Stimulated activated CD8-positive, alpha-beta memory T cell treated with anti-CD3 and anti-CD28 coated beads, Interleukin-12 subunit alpha, Interleukin-12 subunit beta, amount 100 ng/mL, for 4 hours (primary cell): ENCODE data around the gene IL4I1.

Source experiments
- DNase-seq: peaks from one replicate; pipeline ENCODE4 v3.0.0-alpha.2; 2020; ENCODE audit warnings: low read depth

IL4I1 gene

DNA sequence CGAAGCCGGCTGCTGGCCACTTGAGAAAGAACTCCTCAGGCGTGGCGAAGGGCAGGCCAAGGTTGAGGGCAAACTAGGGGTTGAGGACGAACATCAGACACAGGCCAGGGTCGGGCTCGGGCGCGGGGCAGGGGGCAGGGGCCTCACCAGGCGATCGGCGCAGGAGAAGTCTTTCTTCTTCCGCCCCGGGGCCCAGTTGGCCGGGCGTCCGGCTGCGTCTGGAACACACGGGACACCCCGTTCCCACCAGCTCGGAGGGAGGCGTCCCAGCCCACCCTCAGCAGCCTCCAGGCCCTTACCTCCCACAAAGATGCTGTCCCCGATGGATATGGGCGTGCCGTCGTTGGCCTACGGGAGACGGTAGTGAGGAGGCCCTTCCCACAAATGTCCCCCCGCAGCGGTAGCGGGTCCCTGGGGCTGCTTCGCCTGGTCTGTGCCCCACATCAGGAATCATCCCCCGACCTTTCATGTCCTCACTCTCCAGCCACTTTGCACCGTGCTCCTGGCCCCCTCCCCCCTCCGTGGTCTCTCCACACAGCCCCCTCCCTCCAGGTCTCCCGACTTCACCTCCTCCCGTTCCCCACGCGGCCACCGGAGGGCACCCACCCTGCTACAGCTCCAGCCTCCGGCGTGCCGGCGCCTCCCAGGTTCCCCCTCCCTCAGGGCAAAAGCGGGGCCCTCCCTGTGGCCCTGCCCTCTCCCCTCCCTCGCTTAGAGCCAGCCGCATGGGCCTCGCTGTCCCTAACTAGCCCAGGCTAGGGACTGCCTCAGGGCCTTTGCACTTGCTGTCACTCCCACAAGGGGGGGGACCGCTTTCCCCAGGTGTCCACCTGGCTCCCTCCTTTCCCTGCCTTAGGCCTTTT is 34.1 kb downstream of the IL4I1 start:
- no peak for DNase-seq

DNA sequence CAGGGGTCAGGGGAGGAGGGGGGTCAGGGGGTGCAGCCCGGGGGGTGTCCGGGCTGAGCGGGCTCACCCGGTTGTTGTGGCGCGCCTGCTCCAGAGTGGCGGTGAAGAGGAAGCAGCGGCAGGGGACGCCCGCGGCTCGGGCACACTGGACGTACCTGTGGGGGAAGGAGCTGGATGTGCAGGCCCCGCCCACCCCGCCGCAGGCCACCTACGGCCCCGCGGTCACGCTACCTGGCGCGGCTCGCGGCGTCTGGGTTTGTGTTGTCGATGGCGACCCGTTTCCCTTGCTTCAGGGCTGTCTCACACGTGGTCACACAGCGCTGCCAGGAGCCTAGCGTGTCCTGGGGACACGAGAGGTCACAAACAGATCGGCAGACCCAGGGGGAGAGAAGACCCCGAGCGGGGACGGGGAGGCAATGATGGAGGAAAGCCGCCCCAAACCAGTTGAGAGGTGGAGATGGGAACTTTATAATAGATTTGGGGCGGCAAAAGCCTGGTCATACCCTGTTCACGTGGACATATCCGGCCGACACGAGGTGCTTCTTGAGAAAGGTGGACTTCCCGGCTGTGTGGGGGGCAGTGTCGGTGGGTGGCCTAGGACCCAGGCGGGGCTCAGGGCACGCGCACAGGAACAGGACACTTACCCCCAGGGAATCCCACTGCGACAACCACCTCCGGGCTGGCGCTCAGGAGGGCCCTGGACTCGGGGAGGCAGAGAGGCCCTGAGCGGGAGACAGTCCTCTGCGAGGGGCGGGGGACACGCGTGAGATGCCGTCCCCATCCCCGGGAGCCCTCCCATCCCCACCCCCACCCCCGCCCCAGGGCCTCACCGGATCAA is 34.9 kb downstream of the IL4I1 start:
- no peak for DNase-seq

DNA sequence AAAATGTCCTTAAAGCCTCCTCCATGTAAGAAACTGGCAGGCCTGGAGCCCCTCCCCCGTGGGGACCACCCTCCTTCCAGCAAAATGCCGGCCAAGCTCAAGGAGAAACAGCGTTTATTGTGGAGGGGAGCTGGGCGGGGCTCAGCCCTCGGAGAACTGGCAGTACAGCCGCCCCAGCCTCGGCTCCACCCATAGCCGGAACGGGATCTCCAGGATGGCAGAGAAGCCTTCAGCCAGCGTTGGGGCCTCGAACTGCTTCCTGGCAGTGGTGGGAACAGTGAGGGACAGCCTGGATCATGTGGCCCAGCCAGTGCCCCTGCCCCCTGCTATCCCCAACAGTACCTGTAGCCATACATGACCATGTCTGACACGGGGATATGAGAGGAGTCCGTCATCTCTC is 35.6 kb downstream of the IL4I1 start:
- DNase-seq, result no peak

DNA sequence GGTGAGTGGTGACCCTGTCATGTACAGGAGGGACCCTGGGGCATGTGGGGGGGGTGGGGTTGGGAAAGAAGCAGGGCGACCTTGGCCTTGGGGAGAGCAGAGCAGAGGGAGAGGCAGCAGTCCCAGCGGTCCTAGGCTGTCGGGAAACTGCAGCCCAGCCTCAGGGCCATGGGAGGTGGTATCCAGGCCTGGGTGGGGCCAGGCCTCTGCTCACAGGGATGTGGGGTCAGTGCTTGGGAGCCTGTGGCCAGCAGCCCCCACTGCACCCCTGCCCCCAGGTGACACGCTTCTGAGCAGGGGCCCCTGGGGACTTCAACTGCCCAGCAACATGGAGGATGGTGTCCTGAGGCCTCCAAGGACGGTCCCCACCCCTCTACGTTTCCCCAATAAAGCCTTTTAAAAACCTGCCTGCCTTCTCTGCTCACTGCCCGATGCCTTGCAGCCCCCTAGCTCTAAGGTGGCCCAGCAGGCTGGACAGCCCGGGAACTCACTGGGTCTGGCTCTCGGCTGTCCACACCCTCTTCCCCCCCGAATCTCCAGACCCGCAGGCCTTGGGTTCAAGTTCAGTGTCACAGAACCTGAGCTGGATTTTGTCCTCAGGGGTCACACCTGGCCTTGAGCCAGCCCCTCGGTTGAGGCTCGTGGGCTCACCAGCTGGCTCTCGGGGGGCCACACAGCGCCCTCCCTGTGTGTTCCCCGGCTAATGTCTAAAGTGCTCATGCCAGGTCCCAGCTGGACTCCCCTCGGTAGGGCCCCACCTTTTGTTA is 36.2 kb downstream of the IL4I1 start:
- no peak for DNase-seq

DNA sequence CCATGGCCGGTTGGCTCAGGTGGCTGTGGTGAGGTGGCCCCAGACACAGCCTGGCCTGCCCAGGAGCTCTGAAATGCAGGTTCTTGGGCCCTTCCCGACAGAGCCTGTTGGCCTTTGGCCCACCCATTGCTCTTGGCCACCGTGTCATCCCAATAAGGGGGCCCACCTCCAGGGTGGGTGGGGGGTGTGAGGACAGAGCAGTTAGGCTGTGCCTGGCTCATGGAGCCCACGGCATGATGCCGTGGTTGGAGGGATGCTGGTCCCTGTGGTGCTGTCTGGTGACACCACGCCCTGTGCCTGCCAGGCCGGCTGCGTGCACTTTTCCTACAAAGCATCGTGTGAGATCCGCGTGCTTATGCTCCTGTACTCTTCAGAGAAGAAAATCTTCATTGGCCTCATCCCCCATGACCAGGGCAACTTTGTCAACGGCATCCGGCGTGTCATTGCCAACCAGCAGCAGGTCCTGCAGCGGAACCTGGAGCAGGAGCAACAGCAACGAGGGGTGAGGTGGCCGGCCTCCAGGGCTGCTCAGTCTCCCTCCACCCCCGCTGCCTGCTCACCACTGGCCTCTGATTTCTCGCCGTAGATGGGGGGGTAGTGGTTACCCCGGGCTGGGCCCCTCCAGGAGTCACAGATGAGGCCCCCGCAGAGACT is 36.9 kb downstream of the IL4I1 start:
- no peak for DNase-seq

DNA sequence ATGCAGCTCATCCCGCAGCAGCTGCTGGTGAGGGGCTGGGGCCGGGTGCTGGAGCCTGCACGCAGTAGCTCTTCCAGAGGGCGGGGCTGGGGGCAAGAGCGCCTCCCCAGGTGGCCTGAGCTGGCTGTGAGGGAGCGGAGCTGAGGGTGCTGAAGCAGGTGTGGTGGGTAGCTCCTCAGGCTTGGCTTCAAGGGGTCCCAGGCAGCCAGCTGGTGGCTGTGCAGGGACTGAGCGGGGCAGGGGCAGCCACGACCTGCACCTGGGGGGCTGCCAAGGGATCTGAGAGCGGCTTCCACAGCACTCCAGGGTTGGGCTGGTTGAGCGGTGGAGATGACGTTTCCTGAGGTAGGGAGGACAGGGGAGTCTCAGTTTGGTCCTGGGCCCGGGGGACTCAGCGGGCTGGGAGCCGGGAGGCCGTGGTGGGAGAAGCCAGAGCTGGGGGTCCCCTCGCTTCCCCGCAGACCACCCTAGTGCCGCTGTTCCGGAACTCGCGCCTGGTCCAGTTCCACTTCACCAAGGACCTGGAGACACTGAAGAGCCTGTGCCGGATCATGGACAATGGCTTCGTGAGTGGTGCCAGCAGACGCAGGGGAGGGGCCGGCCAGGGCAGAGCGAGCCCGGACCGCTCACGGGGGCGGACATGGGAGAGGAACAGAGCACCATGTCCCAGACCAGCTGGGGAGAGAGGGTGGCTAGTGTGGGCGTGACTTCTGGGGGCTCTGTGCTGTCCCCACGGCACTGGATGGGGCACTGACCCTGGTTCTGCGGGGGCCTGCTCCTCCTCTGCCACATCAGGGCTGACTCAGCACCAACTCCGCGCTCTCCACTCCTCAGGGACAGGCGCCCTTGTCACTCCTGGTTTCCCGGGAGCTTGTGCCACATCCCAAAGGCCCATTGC is 38.4 kb downstream of the IL4I1 start:
- DNase-seq, result no peak

DNA sequence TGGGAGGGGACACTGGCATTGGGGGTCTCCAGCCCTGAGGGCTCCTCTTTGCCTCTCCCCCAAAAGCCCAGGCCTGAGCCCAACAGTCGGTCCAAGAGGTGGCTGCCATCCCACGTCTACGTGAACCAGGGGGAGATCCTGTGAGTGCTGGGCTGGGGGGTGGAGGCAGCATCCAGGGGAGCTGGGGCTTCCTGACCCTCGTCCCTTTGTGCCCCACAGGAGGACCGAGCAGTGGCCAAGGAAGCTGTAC is 38.9 kb downstream of the IL4I1 start:
- no peak for DNase-seq

DNA sequence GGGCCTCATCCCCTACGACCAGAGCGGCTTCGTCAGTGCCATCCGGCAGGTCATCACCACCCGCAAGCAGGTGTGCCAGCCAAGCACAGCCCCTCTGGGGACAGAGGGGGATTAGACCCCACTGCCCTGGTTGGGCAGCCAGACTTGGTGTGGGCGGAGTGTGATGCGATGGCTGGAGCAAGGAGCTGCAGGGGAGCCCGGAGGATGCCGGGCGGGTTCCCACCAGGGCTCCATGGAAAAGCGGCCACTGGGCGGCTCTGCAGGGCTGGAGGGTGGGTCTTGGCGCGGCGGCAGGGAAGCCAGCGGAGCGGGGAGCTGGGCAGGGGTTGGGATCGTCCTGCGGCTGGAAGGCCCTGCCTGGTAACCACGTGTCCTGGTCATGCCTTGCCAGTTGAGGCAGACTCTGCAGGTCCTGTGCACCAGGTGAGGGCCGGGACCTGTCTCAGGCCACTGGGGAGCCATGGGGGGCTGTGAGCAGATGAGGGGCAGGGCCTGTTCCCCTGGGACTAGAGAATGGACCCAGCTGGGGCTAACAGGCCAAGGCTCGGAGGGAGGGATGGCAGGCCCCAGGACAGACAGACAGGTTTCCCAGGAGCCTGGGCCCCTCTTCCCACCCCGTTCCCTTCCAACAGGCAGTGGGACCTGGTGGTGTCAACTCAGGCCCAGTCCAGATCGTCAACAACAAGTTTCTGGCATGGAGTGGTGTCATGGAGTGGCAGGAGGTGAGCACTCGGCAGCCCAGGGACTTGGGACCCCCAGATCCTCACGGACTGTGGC is 39.4 kb downstream of the IL4I1 start:
- no peak for DNase-seq

DNA sequence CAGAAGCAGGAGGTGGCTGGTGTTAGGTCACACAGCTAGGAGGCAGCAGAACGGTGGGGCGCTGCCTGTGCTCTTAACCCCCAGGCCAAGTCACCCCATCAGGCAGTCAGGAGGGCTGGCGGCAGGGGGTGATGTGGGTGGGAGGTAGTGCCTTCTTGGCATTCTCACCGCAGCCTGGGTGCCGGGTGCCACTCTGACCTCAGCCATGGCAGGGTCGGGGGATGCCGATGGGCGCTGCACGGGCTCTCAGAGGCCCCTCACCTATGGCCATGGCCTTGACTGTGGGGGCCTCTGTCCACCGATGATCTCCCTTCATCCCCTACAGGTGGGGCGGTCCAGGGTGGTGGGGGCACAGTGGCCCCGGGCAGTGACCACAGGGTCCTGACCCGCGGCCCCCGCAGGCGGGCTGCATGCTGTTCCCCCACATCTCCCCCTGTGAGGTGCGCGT is 40.1 kb downstream of the IL4I1 start:
- no peak for DNase-seq

DNA sequence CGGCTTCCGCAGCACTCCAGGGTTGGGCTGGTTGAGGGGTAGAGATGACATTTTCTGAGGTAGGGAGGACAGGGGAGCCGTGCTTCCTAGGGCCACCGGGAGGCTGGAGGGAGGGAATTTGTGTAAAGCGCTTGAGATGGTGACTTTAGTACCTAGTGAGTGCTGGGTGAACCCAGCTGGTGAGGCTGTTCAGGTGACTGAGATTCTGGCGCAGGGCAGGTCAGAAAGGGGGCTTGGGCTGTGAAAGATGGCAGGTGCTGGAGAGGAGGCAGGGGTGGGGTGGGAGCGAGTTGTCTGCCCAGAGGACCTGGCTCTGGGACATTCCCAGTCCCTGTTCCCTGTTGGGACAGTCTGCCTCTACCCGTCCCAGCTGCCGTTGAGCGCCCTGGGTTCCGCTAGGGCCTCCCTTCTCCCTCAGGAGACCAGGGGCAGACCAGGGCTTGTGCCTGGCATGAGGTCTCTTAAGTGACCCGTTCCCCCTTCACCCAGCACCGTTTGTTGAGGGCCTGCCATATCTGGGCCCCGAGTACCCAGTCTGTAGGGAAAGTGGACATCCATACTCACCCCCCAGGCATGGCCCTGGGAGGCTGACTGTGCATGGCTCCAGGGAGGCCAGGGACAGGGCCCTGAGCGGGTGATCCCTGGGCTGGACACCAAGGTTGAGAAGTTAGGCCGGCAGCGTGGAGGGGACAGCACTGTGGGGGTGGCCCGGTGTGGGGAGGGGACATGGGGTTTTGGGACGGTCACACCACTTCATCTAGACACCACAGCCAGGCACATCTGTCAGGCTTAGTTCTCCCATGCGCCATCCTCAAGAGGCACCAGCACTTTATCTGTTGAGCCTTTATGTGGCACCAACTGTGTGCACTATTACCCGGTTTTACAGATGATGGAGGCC is 40.8 kb downstream of the IL4I1 start:
- no peak for DNase-seq

DNA sequence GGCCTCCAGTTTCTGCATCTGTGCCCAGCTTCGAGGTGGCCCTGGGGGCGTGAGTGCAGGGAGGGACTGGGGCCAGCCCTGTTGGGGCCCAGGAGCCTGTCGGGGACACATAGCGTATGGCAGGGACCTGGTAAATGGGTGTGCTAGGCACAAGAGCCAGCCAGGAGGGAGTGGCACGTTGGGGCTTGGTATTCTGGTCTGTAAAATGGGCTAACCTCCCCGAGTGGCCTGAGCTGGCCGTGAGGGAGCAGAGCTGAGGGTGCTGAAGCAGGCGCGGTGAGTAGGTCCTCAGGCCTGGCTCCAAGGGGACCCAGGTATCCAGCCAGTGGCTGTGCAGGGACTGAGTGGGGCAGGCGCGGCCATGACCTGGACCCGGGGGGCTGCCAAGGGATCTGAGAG is 41.4 kb downstream of the IL4I1 start:
- DNase-seq, result no peak

DNA sequence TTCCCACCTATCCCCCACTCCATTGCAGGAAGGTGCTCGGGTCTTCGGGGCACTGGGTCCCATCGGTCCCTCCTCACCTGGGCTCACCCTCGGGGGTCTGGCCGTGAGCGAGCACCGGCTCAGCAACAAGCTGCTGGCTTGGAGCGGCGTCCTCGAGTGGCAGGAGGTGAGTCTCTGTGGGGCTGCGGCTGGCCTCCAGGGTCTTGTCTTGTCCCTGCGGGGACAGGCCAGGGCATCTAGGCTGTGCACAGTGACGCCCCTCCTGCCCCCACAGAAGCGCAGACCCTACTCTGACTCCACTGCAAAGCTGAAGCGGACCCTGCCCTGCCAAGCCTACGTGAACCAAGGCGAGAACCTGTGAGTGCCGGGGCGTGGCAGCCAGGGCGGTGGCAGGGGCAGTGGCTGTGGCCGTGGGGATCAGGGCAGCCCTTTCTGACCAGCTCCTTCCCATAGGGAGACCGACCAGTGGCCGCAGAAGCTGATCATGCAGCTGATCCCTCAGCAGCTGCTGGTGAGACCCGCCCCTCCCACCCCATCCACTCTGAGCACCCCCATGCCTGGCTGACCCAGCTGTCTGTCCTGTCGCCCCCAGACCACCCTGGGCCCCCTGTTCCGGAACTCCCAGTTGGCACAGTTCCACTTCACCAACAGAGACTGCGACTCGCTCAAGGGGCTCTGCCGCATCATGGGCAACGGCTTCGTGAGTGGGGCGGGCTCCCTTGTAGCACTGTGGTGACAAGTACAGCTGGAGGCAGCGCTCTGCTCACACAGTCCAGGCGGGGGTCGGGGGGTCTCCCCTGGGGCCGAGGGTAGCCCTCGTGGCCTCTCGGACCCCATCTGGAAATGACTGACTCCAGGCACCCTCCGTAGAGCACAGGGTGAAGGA is 42.1 kb downstream of the IL4I1 start:
- DNase-seq, result no peak

DNA sequence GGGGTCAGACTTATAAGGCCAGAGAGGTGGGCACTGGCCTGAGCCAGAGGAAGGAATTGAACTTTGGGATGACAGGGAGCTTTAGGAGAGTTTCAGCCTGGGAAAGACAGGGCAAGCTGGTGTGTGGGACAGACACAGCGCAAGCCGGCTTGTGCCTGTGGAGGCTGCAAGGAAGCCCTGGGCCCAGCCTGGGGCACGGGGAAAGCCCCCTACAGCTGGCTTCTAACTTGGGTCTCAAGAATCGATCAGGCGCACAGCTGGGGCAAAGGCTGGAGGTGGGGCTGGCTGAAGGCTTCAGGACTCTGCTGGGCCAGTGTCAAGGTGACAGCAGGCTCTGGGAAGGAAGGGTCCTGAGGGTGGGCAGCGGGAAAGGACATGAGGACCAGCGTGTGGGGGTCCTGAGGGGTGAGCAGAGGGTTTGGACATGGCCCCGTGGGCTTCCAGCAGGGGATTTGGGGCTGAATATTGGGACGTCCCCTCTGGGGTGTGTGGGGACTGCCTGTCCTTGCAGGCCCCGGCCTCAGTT is 42.8 kb downstream of the IL4I1 start:
- no peak for DNase-seq

DNA sequence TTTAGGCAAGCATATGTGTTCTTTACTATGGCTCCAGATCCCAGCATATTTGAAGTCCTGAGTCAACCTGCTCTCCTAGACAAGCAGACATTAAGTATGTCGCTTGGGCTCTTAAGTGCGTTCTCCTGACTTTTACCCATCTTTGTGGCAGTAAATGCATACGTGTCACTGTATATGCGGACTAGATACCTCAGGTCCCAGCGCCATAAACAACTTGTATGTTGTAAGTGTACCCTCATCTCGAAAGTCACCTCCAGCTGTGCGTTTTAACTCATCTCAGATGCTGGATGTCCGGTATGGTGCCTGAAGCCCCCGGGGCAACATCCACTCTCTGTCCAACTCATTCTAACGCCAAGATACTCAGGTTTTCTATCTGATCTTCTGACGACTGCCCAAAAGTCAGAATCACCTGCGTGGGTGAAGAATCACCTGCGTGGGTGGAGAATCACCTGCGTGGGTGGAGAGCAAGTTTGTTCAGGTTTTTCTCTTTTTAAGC is 44.0 kb downstream of the IL4I1 start:
- DNase-seq, result no peak

DNA sequence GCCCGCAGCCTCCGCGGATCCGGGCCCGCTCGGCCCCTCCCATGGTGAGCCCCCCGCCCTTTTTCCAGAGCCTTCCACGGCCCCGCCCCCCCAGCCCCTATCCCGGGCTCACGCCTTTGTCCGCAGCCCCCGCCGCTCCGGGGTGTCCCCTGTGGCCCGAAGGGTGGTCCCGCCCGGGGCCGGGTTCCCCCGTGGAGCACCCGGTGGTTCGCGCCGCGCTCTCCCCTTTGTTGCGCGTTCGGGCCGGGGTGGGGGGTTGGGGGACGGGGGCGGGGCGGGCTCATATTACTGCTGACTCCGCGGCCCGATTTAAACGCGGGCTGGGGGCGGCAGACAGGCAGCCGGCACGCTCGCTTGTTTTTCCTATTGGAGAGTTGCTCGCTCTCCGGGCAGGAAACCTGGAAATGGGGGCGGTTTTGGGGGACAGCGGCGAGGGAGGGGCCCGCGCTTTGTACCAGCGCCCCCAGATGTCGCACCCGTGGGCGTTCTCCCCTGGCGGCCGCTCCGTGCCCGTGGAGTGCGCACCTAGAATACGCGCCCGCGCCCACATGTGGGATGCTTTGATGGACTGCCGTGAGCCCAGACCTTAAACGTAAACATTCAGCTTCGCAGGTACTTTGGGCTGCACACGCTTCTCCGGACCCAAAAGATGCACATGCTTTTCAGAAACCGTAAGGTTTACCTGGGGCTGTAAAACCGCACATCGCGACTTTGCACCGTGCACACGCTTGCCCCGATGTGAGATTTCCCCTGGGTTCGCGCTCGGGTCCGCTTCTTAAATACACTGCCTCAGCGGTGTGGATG is 45.0 kb downstream of the IL4I1 start:
- DNase-seq, result no peak

DNA sequence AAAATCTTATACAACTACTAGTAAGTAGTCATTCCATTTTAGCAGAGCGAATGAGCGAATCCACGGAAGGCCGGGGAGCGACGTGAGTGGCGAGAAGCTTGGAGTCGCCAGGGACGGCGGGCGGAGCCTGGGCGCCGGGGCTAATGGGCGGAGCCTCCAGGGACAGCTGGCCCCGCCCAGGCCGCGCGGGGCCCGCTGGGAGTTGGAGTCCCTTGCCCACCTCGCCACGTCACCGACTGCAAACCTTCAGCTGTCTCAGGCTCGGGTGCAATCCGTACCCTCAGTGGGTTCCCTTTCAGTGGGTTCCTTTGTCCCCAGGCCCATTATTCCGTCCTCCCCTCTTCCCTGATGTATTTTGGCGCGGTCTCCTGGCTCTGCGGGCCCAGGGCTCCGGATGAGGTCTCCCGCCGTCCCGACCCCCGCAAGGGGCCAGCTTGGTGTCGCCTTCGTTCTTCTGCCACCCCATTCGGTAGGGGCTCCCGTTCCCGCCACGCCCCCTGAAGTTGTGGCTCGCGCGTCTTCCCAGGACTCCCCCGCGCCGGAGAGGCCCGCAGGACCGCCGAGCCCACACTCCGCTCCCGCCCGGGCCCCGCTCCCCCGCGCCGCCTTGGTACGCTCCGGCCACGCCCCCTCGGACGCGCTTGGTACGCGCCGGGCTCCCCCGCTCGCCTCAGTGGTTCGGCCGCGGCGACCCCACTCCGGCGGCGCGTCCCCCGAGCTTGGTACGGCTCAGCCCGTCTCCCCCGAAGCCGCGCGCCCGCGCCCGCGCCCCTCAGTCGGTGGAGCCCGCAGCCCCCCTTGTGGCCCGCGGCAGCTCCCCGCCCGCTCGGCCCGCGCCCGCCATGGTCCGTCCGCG is 46.0 kb downstream of the IL4I1 start, which contains the start of gene PTOV1:
Gene PTOV1 (plus strand): TSS at position 673 of the 856 bp plus-strand sequence.
- DNase-seq, result peak; percentile 77
